ENCODE data around the gene ALDH1L2. TPM values are rescaled to one million over a fixed set of nuclear protein-coding genes. Genes with fewer than 3 reads are reported as not detected.

Gene ALDH1L2
- total RNA-seq, 4 donors from 2014 or later, result 7.0 to 19.9 (median 11.1) TPM

- TF ChIP-seq, protein P1, sequence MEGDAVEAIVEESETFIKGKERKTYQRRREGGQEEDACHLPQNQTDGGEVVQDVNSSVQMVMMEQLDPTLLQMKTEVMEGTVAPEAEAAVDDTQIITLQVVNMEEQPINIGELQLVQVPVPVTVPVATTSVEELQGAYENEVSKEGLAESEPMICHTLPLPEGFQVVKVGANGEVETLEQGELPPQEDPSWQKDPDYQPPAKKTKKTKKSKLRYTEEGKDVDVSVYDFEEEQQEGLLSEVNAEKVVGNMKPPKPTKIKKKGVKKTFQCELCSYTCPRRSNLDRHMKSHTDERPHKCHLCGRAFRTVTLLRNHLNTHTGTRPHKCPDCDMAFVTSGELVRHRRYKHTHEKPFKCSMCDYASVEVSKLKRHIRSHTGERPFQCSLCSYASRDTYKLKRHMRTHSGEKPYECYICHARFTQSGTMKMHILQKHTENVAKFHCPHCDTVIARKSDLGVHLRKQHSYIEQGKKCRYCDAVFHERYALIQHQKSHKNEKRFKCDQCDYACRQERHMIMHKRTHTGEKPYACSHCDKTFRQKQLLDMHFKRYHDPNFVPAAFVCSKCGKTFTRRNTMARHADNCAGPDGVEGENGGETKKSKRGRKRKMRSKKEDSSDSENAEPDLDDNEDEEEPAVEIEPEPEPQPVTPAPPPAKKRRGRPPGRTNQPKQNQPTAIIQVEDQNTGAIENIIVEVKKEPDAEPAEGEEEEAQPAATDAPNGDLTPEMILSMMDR (IDR thresholded peaks at IDR 0.05; ENCODE audit: low read depth), result no peak
These were observed 14.1 kb downstream of the ALDH1L2 start for GRCh38 chr12:105069936-105070702.

GRCh38 chr12:105067511-105068031 is 16.7 kb downstream of the ALDH1L2 start:
- TF ChIP-seq, protein P1 (IDR thresholded peaks at IDR 0.05; ENCODE audit: low read depth), result no peak

GRCh38 chr12:105064564-105065178 is 19.6 kb downstream of the ALDH1L2 start:
- TF ChIP-seq, protein P1 (IDR thresholded peaks at IDR 0.05; ENCODE audit: low read depth), result no peak

- TF ChIP-seq, protein P1 (IDR thresholded peaks at IDR 0.05; ENCODE audit: low read depth), result no peak
These were observed 23.4 kb downstream of the ALDH1L2 start for GRCh38 chr12:105060715-105061378.

- TF ChIP-seq, protein P1 (IDR thresholded peaks at IDR 0.05; ENCODE audit: low read depth), result no peak
These were observed 27.1 kb downstream of the ALDH1L2 start for GRCh38 chr12:105057174-105057573.

- TF ChIP-seq, protein P1 (IDR thresholded peaks at IDR 0.05; ENCODE audit: low read depth), result no peak
These were observed 31.1 kb downstream of the ALDH1L2 start for GRCh38 chr12:105053116-105053572.

- TF ChIP-seq, protein P1 (IDR thresholded peaks at IDR 0.05; ENCODE audit: low read depth), result no peak
These were observed 32.3 kb downstream of the ALDH1L2 start for GRCh38 chr12:105051981-105052380.

Data from subcutaneous adipose tissue (tissue), 4 donors.